ENCODE measurements around the gene SLK.

- TF ChIP-seq POLR2A (IDR thresholded peaks at IDR 0.05) (no peak), CTCF (IDR thresholded peaks at IDR 0.05 in 8 of 11, conservative IDR thresholded peaks at IDR 0.05 in 3 of 11) (no peak), POLR2AphosphoS5 (IDR thresholded peaks at IDR 0.05) (no peak)
Observed at GRCh38 chr10:104053201-104053600, 86.3 kb downstream of the SLK start.
